ES-I3 (cell line): ENCODE measurements around the gene LMX1B.
"Not testable (repeated sequence)": the region's sequence is repeated elsewhere in the genome, so short reads cannot be mapped to it uniquely, and the experiment has no call there.

Experiments
- H3K36me3 ChIP-seq: 2 replicates; pipeline ENCODE4 v1.6.1; 2013; ENCODE audit warnings: mild to moderate bottlenecking, low read length, control low read depth, moderate library complexity; ENCODE audit not compliant: insufficient read depth
- H3K4me1 ChIP-seq: 2 replicates; pipeline ENCODE4 v1.6.1; 2013; ENCODE audit warnings: mild to moderate bottlenecking, control low read depth, low read length; ENCODE audit not compliant: insufficient read depth
- H3K9ac ChIP-seq: 2 replicates; pipeline ENCODE4 v1.6.1; 2013; ENCODE audit warnings: low read depth, mild to moderate bottlenecking, low read length, moderate library complexity
- H3K9me3 ChIP-seq: 2 replicates; pipeline ENCODE4 v1.6.1; 2013; ENCODE audit warnings: mild to moderate bottlenecking, low read length, moderate library complexity; ENCODE audit not compliant: control insufficient read depth, insufficient read depth

LMX1B gene

DNA sequence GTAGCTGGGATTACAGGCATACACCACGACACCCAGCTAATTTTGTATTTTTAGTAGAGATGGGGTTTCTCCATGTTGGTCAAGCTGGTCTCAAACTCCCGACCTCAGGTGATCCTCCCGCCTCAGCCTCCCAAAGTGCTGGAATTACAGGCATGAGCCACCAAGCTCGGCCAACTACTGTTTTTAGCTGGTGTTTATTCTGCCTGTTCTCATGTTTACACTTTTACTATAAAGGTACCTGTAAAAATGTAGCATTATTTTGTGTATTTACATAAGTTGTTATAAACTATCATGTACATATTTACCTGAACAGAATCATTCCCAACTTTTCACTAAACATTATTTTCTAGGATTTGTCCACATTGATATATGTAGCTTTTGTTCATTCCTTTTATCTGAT lies 111.8 kb downstream of the LMX1B start:
- H3K36me3 ChIP-seq, H3K4me1 ChIP-seq, H3K9ac ChIP-seq, H3K9me3 ChIP-seq: not testable (repeated sequence)

DNA sequence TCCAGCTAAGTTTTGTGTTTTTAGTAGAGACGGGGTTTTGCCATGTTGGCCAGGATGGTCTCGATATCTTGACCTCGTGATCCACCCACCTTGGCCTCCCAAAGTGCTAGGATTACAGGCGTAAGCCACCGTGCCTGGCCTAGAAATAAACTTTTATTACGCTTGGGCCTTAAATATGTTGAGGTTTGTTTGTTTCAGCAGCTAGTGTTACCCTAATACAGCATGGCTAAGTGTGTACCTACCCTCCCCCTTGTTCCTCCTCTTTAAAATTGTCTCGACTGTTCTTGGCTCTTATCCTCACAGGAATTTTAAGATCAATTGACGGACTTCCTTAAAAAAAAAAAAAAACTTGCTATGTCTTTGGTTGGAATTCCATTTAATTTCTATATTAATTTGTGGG lies 114.5 kb downstream of the LMX1B start:
- not testable (repeated sequence) for H3K36me3 ChIP-seq, H3K4me1 ChIP-seq, H3K9ac ChIP-seq, H3K9me3 ChIP-seq

DNA sequence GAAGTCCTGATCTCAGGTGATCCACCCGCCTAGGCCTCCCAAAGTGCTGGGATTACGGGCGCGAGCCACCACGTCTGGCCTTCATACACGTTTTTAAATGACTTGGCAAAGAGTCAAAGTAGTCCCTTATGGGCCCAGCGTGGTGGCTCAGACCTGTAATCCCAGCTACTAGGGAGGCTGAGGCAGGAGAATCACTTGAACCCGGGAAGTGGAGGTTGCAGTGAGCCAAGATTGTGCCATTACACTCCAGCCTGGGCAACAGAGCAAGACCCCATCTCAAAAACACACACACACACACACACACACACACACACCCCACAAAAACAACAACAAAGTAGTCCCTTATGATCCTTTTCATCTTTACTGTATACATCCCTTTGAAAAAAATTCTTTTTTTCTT lies 116.9 kb downstream of the LMX1B start:
- not testable (repeated sequence) for H3K4me1 ChIP-seq, H3K36me3 ChIP-seq, H3K9me3 ChIP-seq, H3K9ac ChIP-seq

DNA sequence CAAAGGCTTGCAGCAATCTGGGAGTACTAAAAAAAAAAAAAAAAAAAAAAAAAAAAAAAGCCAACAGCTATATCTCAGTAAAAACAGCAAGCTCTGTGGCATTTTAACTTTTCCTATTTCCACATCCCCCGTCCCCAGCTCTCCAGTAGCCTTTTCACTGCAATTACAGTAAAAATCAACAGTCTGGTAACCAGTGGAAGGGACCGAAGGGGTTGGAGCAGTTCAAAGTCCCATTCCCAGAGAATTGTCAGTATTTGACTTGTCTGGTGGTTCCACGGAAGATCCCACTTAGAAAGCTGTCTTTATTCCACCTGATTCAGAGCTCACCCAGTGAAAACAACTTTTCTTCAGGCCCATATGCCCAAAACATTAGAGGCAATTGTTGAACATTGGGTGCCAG lies 119.3 kb downstream of the LMX1B start:
- no peaks in the 10 kb centered on the region for H3K36me3 ChIP-seq
- H3K9ac ChIP-seq: no peak overlapping the region
- H3K9me3 ChIP-seq: peaks cover 9% of the 10 kb centered on the region; the same call in 1 of the 2 replicates
- no peaks in the 10 kb centered on the region for H3K4me1 ChIP-seq

DNA sequence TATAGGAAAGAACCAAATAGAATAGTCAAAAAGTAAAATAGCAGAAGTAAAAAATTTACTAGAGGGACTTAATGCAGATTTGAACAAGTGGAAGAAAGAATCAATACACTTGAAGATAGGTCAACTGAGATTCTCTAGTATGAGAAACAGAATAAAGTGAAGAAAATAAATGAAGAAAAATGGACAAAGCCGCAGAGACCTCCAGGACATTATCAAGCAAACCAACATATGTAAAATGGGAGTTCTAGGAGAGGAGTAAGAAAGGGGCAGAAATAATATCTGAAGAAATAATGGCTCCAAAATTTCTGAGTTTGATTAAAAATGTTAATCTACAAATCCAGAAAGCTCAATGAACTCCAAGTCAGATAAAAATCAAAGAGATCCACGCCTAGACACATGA lies 121.1 kb downstream of the LMX1B start:
- Histone ChIP-seq H3K4me1 (no peaks in the 10 kb centered on the region), H3K36me3 (no peaks in the 10 kb centered on the region), H3K9ac (no peak overlapping the region), H3K9me3 (peaks cover 9% of the 10 kb centered on the region; the same call in 1 of the 2 replicates)

DNA sequence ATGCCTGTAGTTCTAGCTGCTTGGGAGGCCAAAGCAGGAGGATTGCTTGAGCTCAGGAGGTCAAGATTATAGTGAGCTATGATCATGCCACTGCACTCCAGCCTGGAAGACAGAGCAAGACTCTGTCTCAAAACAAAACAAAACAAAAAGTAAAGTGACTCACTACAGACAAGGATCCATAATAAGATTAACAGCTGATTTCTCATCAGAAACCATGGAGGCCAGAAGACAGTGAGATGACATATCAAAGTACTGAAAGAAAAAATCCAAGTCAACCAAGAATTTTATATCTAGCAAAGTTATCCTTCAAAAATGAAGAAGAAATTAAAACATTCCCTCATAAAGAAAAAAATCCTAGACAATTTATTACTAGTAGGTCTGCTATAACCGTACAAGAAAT lies 121.8 kb downstream of the LMX1B start:
- Histone ChIP-seq H3K9me3 (peaks cover 9% of the 10 kb centered on the region; the same call in 1 of the 2 replicates), H3K9ac (no peak overlapping the region), H3K36me3 (no peaks in the 10 kb centered on the region), H3K4me1 (no peaks in the 10 kb centered on the region)

DNA sequence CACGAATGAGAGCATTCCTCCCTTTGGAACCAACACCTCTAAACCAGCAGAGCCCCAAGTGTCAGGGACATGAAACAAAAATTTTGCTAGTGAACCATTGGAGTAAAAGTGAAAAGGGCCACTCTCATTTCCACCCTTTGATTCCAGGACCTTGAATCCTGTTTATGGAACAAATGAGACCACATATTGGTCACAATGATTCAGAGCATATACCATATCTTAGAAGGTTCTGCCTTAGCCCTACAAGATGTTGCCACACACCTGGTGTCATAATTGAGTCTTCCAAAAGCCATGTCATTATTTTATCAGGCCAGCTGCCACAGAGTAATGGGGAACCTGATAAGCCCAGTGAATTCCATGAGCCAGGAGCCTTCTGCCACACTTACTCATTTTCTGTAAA lies 124.8 kb downstream of the LMX1B start:
- Histone ChIP-seq H3K4me1 (no peaks in the 10 kb centered on the region), H3K9ac (no peak overlapping the region), H3K36me3 (no peaks in the 10 kb centered on the region), H3K9me3 (peaks cover 9% of the 10 kb centered on the region; the same call in 1 of the 2 replicates)

DNA sequence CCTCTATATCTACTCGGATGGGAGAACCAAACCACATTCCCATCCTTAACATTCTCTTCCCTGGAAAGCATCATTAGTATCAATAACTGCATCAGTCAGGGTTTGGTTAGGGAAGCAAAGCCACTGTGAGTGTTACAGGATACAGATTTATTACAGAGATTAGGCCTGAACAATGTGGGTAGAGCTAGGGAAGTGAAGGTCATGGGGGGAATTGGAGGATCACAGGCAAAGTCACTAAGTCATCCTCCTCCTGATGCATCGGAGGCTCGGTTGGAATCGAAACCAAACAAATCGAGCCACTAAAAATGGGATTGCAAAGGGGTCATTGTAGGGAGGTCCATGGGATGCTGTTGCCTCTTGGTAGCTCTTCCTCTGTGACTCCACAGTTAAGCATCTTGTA lies 129.3 kb downstream of the LMX1B start:
- H3K9me3 ChIP-seq: no peaks in the 10 kb centered on the region
- H3K36me3 ChIP-seq: no peaks in the 10 kb centered on the region
- no peaks in the 10 kb centered on the region for H3K4me1 ChIP-seq
- no peak overlapping the region for H3K9ac ChIP-seq

DNA sequence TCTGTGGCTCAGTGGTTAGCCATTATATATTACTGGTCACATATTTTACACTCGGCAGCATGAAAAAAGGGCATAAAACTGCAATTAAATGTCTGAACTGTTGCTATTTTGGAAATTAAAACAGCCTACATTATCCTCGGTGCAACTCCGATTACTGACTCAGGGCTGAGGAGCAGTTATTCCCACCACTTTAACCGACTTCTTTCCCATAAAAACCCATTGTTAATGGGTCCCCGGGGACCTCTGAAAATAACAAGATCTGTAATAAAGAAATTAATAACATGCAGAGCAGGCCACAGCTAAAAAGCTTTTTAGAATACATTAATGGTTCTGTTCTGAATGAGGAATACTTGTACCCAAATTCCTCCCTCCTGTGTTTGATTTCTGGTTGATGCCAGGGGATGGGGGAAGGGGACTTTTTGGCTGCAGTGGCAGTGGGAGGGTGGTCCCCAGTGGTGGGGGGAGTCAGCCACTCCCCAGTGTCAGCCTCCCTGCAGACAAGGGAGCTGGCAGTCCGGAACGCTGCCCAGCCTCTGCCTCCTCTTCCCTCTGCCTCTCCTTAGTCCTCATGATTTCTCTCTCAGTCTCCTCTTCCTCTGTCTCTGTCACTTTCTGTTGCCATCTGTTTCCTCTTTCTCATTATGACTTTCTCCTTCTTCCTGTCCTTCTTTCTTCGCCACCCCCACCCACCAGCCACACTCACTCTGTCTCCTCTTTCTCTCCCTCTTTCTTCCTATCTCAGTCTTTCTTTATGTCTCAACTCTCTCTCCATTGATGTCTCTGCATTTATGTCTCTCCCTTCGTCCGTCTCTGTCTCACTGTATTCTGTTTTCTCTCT lies 132.1 kb downstream of the LMX1B start:
- Histone ChIP-seq H3K4me1 (no peaks in the 10 kb centered on the region), H3K36me3 (no peaks in the 10 kb centered on the region), H3K9ac (no peak overlapping the region), H3K9me3 (no peaks in the 10 kb centered on the region)
